ENCODE results near the gene MGP. TPM values are rescaled to one million over a fixed set of nuclear protein-coding genes. Genes with fewer than 3 reads are reported as not detected.

Gene MGP
- total and polyA plus RNA-seq, 2 of the 8 experiments (the other 6 are each of a cell fraction or from before 2014, with no cell fraction given): not detected

DNA sequence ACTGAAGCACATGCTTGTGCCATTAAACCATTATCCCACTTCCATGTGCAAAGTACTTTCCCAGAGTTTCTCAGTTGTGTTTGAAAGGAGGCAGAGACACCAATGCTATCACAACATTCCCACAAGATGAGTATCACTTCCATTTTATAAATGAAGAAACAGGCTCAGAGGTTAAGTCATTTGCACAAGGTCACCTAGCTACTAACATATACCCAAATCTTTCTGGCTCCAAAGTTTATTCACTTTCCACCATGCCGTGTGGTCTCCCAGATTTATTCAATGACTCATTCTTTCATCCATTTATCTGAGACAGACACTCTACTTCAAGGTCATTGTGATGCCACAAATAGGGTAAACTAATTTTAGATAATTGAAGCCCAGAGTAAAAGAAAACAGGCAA lies 51.7 kb downstream of the MGP start (continued):
- TF ChIP-seq SIRT6 (IDR thresholded peaks at IDR 0.05; ENCODE audit: low read length): no peak
- TF ChIP-seq, protein P1, sequence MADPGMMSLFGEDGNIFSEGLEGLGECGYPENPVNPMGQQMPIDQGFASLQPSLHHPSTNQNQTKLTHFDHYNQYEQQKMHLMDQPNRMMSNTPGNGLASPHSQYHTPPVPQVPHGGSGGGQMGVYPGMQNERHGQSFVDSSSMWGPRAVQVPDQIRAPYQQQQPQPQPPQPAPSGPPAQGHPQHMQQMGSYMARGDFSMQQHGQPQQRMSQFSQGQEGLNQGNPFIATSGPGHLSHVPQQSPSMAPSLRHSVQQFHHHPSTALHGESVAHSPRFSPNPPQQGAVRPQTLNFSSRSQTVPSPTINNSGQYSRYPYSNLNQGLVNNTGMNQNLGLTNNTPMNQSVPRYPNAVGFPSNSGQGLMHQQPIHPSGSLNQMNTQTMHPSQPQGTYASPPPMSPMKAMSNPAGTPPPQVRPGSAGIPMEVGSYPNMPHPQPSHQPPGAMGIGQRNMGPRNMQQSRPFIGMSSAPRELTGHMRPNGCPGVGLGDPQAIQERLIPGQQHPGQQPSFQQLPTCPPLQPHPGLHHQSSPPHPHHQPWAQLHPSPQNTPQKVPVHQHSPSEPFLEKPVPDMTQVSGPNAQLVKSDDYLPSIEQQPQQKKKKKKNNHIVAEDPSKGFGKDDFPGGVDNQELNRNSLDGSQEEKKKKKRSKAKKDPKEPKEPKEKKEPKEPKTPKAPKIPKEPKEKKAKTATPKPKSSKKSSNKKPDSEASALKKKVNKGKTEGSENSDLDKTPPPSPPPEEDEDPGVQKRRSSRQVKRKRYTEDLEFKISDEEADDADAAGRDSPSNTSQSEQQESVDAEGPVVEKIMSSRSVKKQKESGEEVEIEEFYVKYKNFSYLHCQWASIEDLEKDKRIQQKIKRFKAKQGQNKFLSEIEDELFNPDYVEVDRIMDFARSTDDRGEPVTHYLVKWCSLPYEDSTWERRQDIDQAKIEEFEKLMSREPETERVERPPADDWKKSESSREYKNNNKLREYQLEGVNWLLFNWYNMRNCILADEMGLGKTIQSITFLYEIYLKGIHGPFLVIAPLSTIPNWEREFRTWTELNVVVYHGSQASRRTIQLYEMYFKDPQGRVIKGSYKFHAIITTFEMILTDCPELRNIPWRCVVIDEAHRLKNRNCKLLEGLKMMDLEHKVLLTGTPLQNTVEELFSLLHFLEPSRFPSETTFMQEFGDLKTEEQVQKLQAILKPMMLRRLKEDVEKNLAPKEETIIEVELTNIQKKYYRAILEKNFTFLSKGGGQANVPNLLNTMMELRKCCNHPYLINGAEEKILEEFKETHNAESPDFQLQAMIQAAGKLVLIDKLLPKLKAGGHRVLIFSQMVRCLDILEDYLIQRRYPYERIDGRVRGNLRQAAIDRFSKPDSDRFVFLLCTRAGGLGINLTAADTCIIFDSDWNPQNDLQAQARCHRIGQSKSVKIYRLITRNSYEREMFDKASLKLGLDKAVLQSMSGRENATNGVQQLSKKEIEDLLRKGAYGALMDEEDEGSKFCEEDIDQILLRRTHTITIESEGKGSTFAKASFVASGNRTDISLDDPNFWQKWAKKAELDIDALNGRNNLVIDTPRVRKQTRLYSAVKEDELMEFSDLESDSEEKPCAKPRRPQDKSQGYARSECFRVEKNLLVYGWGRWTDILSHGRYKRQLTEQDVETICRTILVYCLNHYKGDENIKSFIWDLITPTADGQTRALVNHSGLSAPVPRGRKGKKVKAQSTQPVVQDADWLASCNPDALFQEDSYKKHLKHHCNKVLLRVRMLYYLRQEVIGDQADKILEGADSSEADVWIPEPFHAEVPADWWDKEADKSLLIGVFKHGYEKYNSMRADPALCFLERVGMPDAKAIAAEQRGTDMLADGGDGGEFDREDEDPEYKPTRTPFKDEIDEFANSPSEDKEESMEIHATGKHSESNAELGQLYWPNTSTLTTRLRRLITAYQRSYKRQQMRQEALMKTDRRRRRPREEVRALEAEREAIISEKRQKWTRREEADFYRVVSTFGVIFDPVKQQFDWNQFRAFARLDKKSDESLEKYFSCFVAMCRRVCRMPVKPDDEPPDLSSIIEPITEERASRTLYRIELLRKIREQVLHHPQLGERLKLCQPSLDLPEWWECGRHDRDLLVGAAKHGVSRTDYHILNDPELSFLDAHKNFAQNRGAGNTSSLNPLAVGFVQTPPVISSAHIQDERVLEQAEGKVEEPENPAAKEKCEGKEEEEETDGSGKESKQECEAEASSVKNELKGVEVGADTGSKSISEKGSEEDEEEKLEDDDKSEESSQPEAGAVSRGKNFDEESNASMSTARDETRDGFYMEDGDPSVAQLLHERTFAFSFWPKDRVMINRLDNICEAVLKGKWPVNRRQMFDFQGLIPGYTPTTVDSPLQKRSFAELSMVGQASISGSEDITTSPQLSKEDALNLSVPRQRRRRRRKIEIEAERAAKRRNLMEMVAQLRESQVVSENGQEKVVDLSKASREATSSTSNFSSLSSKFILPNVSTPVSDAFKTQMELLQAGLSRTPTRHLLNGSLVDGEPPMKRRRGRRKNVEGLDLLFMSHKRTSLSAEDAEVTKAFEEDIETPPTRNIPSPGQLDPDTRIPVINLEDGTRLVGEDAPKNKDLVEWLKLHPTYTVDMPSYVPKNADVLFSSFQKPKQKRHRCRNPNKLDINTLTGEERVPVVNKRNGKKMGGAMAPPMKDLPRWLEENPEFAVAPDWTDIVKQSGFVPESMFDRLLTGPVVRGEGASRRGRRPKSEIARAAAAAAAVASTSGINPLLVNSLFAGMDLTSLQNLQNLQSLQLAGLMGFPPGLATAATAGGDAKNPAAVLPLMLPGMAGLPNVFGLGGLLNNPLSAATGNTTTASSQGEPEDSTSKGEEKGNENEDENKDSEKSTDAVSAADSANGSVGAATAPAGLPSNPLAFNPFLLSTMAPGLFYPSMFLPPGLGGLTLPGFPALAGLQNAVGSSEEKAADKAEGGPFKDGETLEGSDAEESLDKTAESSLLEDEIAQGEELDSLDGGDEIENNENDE (IDR thresholded peaks at IDR 0.05; ENCODE audit: insufficient replicate concordance, low read length): no peak
- TF ChIP-seq KDM1A (IDR thresholded peaks at IDR 0.05; ENCODE audit: borderline replicate concordance, low read length): no peak
- TF ChIP-seq SUZ12 (IDR thresholded peaks at IDR 0.05; ENCODE audit: low read length): no peak

Measured in H1 (cell line).